ENCODE results near the gene KHDC1. TPM values are rescaled to one million over a fixed set of nuclear protein-coding genes. Genes with fewer than 3 reads are reported as not detected.

KHDC1 gene
- total RNA-seq, result 3.5 TPM in 2 replicates

GRCh38 chr6:73262671-73263569 is at the start of gene KHDC1:
Gene KHDC1, minus strand, starts transcription at chr6:73263196. Its CDS starts 20,679 bp downstream, at chr6:73242517.

DNA sequence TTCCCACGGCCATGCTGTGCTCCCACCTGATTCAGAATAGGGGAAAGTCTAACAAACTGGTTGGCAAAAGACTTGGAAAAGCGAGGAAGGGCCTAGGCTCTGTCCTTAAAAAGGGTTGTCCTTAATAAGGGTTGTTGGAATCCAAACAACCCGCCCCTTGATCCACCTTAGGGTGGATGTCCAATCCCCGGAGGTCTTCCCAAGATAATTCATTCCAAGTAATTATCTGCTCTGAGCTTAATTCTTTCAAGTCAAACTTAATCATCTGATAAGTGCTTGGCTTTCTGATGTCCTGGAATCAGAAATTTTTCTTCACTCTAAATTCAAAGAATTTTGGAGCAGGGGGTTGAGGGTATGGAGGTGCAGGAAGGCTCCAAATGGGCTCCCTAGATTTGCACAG is 37.6 kb downstream of the KHDC1 start, which contains the start of gene KHDC1L:
Gene KHDC1L, minus strand, starts transcription at position 101 of the 400 bp plus-strand sequence. Its CDS starts 88 bp downstream, at position 13.

Other genes starting within 250 kb of the KHDC1 start
- gene KHDC1L, start 37.7 kb downstream of the KHDC1 start, total RNA-seq, result not detected in 2 replicates
- gene DPPA5, start 91.1 kb upstream of the KHDC1 start, total RNA-seq, result not detected in 2 replicates
- not detected in 2 replicates for gene KHDC3L, start 99.5 kb upstream of the KHDC1 start, total RNA-seq
- 0.13 and 0.30 TPM in 2 replicates for gene OOEP, start 106.7 kb upstream of the KHDC1 start, total RNA-seq
- gene DDX43, start 131.6 kb upstream of the KHDC1 start, total RNA-seq, result 2.8 and 4.9 TPM in 2 replicates
- 3.3 and 4.9 TPM in 2 replicates for gene CGAS, start 189.1 kb upstream of the KHDC1 start, total RNA-seq
- 31.1 and 34.3 TPM in 2 replicates for gene MTO1, start 198.5 kb upstream of the KHDC1 start, total RNA-seq